WERI-Rb-1 (cell line): ENCODE measurements around the gene CAPS.
"Not testable (repeated sequence)": the region's sequence is repeated elsewhere in the genome, so short reads cannot be mapped to it uniquely, and the experiment has no call there.

Source experiments
- DNase-seq: peaks from one replicate; pipeline ENCODE4 v3.0.0-alpha.2; 2020
- H3K27ac ChIP-seq: fragments of 250-450 bp; sonication (Bioruptor Pico); 2 replicates; pipeline ENCODE4 v1.5.1; 2020; ENCODE audit warnings: mild to moderate bottlenecking, moderate library complexity
- H3K27me3 ChIP-seq: fragments of 250-450 bp; sonication (Bioruptor Pico); 2 replicates; pipeline ENCODE4 v1.5.1; 2021; ENCODE audit warnings: mild to moderate bottlenecking, low read depth, moderate library complexity; ENCODE audit not compliant: insufficient read depth, severe bottlenecking
- H3K36me3 ChIP-seq: fragments of 250-450 bp; sonication (Bioruptor Pico); 2 replicates; pipeline ENCODE4 v1.5.1; 2020; ENCODE audit warnings: mild to moderate bottlenecking, moderate library complexity
- H3K4me3 ChIP-seq: 2 replicates; pipeline ENCODE4 v1.5.1; 2011; ENCODE audit warnings: low read depth, mild to moderate bottlenecking, control low read depth, low read length
- H3K9me3 ChIP-seq: fragments of 250-450 bp; sonication (Bioruptor Pico); 2 replicates; pipeline ENCODE4 v1.5.1; 2021; ENCODE audit warnings: mild to moderate bottlenecking, moderate library complexity; ENCODE audit not compliant: severe bottlenecking
- CTCF ChIP-seq: IDR thresholded peaks from 2 replicates; pipeline ENCODE4 v1.5.1; 2011; ENCODE audit warnings: low read depth, mild to moderate bottlenecking, control low read depth, inconsistent platforms, low read length

The CAPS gene

DNA sequence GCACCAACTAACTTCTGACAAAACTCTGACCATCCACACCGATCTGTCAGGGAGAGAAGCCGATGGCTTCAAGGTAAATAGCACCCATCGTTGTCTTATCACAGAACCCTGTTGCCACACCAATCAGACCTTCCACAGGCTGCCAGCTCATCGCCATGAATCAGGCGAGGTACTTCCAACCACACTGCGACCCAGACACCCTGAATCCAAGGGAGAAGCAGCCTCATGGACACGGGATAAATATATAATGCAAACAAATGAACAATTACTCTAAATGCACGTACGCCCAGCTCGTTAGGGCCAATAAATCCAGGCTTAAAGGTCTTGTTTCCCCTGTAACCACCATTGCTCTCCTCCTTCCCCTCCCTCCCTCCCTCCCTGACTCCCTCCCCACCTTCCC is 43.1 kb downstream of the CAPS start:
- Histone ChIP-seq H3K9me3 (no peaks in the 10 kb centered on the region), H3K27ac (no peak overlapping the region), H3K4me3 (no peak overlapping the region), H3K27me3 (no peaks in the 10 kb centered on the region), H3K36me3 (peaks cover 14% of the 10 kb centered on the region)
- TF ChIP-seq CTCF: no peak
- no peak for DNase-seq

DNA sequence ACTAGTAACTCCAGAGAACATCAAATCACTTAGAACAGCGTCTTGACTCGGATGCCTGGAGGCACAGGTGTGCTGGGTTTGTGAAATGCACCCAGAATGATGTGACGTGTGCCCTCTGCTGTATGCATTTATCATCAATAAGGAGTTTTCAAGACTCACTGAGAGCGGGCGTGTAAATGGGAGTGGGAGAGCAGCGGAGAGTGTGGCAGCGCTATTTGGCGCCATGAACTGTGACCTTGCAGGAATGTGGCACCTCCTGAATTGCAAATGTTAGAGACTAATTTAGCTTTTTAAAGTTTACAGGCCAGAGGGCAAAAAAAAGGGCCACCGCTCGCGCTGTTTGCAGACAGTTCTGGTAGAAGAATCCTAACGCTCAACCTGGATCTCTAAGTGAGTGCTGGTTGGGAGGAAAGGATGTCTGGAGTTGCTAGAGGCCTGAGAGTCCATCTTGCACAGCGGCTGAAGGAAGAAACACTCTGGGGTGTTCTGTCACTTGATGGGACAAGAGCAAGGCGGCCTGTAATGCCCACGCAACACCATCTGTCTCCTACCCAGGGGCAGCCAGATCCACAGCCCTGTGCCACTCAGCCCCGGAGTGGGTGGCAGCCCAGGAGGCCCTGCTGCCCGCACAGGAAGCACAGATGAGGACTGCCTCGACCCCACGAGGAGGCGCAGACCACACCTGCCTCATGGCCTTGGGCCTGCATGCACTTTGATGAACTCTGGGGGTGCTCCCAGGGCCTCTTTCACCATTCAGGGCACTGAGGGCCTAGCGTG is 44.2 kb downstream of the CAPS start:
- no peak for DNase-seq
- no peak for TF ChIP-seq CTCF
- H3K27ac ChIP-seq: no peak overlapping the region
- no peaks in the 10 kb centered on the region for H3K9me3 ChIP-seq
- no peak overlapping the region for H3K4me3 ChIP-seq
- no peaks in the 10 kb centered on the region for H3K27me3 ChIP-seq
- peaks cover 14% of the 10 kb centered on the region for H3K36me3 ChIP-seq

GRCh38 chr19:5958851-5959122 is 44.7 kb downstream of the CAPS start:
- Histone ChIP-seq H3K4me3 (no peak overlapping the region), H3K27ac (no peak overlapping the region), H3K9me3 (no peaks in the 10 kb centered on the region), H3K27me3 (no peaks in the 10 kb centered on the region), H3K36me3 (peaks cover 14% of the 10 kb centered on the region)
- DNase-seq: no peak
- TF ChIP-seq CTCF: no peak

DNA sequence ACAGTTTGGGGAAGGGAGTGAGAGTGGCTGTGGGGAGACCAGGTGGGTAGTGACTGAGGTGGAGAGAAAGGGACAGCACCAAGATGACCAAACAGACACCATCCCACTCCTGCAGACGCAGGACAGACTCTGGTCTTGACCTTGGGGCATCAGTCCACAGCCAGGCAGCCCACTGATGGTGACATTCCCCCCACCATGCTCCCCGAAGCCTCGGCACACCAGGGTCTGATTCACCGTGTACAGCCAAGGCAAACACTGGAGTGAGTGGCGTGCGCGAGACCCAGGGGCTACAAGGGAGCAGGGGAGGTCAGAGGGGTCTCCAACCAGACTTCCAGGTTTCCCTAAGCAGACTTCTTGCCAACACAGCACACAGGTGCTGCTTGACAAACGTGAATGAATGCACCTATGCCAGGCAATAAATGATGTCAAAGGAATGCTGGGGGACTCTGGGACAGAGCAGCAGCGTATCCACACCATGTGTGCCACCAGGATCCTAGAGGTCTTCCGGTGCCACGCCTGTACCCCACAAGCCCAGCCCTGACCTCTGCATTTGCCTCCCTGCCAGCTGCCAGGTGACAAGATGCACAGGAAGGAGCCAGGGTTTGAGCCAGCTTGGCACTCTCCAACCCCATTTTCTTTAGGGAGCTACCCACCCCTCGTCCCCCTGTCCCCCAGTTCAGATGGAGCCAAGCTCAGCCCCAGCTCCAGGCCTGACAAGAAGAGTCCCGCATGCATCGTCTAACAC is 45.4 kb downstream of the CAPS start:
- Histone ChIP-seq H3K4me3 (no peak overlapping the region), H3K27me3 (no peaks in the 10 kb centered on the region), H3K27ac (no peak overlapping the region), H3K9me3 (no peaks in the 10 kb centered on the region), H3K36me3 (peaks cover 16% of the 10 kb centered on the region)
- TF ChIP-seq CTCF: no peak
- DNase-seq: no peak

GRCh38 chr19:5960005-5961001 is 46.2 kb downstream of the CAPS start:
- TF ChIP-seq CTCF: no peak
- DNase-seq: no peak
- Histone ChIP-seq H3K27ac (no peak overlapping the region), H3K36me3 (peaks cover 21% of the 10 kb centered on the region), H3K9me3 (no peaks in the 10 kb centered on the region), H3K27me3 (no peaks in the 10 kb centered on the region), H3K4me3 (no peak overlapping the region)

GRCh38 chr19:5961641-5961968 is 47.6 kb downstream of the CAPS start:
- H3K27me3 ChIP-seq, H3K4me3 ChIP-seq, H3K9me3 ChIP-seq, DNase-seq, H3K27ac ChIP-seq: not testable (repeated sequence)
- peaks cover 24% of the 10 kb centered on the region for H3K36me3 ChIP-seq
